Activated T-helper 1 cell treated with Interleukin-2 at 50 U/mL for 16 hours (primary cell): ENCODE data around the gene FURIN.
"Not testable (repeated sequence)": the region's sequence is repeated elsewhere in the genome, so short reads cannot be mapped to it uniquely, and the experiment has no call there.

ENCODE experiments used
- DNase-seq: peaks from one replicate; pipeline ENCODE4 v3.0.0-alpha.2; 2020; ENCODE audit warnings: low read depth

Gene FURIN

DNA sequence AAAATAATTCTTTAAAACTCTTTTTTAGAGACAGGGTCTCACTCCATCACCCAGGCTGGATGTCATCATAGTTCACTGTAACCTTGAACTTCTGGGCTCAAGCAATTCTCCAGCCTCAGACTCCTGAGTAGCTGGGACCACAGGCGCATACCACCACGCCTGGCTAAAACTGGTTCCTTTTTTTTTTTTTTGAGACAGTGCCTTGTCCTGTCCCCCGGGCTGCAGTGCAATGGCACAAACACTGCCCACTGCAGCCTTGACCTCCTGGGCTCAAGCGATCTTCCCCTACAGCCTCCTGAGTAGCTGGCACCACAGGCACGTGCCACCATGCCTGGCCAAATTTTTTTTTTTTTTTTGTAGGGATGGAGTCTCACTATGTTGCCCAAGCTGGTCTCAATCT is 23.7 kb upstream of the FURIN start:
- no peak for DNase-seq

DNA sequence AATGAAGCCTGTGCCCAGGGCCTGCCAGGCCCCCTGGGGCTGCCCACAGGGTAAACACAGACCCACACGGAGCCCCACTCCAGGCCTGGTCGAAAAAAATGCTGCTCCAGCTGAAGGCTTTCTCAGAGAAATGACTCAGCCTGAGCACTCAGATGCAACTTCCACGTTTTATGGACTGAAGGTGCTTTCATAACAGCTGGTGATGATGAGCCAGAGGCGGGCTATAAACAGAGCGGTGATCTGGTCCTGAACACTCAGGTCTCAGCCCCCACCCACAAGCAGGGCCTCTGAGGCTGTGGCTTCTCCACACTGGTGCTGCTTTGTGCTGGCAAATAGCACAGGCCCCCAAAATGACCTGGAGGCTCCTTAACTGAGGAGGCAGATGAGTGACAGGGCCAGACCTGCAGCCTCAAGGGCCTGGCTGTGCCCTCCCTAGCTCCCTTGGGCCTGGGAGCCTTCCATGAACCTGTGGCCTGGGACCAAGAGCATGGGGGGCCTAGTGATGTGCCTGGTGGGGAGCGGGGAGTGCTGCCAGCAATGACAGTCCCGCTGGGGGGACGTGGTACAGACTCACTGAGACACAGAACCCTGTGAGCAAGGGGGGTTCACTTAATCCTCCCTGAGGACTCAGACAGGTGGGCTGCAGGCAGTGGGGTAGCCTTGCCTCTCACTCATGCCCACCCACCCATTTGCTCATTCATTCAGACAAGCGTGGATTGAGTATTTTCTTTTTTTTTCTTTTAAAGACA is 23.0 kb upstream of the FURIN start:
- DNase-seq: no peak

DNA sequence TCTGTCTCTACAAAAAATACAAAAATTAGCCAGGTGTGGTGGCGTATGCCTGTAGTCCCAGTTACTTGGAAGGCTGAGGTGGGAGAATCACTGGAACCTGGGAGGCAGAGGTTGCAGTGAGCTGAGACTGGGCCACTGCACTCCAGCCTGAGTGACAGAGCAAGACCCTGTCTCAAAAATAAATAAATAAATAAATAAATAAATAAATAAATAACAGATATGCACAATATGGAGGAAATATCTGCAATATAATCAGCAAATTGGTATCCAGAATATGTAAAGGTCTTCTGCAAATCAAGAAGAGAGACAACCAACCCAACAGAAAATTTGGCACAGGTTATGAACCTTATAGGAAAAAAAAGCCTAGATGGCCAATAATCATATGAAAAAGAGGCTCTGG is 19.0 kb upstream of the FURIN start:
- not testable (repeated sequence) for DNase-seq

DNA sequence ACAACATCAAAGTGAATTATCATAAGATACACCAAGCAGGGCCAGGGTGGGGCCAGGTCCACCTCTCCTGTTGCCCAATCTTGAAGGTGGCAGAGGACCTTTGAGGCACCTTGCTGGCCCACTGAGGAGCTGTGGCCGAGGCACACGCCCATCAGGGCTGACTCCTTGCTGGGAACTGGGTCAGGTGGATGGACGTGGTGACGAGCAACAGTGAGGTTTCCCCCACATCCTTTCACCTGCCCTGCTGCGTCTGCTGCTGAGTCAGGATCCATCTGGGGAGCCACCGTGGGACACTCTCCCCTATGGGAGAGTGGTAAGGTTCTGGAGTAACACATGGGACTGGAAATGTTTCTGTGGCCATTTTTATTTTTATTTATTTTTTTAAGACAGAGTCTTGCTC is 17.3 kb upstream of the FURIN start:
- DNase-seq: no peak

DNA sequence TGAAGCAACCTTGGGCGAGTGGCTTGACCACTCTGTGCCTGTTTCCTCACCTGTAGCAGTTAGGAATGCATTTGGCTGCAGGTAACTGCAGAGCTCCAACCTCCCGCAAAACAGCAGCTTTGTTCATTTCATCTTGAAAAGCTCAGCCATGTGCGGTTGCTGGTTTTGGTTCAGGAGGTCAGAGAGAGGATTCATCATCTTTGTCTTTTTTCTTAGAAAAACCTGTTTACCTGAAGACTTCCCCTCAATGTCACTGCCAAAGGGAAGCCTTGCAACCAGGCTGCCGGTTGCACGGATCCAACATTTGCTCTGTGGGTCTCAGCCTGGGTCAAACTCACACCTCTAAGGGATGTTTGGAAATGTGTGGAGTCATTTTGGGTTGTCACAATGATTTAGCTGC is 16.4 kb upstream of the FURIN start:
- no peak for DNase-seq

DNA sequence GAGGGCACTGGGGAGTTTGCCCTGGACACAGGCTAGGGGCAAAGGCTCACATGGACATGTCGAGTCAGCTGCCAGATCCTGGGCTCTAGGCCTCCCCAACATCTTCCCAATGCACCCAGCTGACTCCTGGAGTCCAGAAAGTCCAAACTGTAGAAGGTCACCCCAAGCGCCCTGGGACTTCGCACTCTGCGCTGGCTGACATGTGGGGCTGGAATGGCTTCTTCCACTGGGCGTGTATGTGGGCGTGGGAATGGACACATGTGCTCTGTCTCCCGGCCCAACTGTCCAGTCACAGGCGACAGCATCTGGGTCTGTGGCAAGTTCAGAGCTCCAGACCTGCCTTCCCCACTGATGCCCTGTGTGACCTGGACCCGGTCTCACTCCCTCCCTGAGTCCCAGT is 13.2 kb upstream of the FURIN start:
- DNase-seq: no peak

DNA sequence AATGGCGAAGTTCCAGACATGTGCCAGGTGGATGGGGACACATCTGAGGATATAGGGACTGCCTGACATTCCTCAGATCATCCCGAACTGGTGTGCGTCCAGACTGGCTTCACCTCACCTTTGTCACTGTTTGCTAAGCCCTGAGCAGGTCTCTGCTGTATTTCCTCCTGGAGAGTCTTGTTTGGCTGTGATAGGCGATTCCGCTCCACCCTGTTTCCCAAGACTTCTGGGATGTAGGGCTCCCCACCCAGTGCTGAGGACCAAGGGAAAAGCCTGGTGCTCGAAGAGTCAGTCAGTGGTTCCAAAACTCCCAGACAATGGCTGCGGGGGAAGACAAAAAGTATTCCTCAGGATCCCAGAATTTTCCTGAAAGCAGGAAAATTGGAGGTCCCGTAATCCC is 11.1 kb upstream of the FURIN start:
- no peak for DNase-seq

DNA sequence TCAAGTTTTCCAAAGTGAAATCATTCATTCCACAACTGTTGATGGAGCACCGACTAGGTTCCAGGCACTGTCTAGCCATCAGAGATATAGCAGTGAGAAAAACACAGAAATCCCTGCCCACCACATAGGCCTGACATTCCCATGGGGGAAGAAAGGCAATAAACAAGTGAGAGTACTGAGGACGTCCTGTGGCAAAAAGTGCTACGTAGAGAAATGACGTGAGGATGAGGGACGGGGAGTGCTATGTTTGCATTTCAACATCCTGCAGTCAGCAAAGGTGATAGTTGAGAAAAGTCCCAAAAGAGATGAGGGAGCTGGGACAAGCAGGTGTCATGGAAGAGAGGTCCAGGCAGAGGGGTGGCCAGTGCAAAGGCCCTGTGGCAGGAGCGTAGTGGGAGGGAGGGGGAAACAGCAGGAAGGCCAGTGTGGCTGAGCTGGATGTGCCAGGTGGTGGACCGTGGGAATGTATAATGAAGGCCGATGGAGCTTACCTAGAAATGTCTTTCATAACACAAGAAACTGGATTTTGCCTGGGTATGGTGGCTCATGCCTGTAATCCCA is 10.4 kb upstream of the FURIN start:
- DNase-seq: no peak

DNA sequence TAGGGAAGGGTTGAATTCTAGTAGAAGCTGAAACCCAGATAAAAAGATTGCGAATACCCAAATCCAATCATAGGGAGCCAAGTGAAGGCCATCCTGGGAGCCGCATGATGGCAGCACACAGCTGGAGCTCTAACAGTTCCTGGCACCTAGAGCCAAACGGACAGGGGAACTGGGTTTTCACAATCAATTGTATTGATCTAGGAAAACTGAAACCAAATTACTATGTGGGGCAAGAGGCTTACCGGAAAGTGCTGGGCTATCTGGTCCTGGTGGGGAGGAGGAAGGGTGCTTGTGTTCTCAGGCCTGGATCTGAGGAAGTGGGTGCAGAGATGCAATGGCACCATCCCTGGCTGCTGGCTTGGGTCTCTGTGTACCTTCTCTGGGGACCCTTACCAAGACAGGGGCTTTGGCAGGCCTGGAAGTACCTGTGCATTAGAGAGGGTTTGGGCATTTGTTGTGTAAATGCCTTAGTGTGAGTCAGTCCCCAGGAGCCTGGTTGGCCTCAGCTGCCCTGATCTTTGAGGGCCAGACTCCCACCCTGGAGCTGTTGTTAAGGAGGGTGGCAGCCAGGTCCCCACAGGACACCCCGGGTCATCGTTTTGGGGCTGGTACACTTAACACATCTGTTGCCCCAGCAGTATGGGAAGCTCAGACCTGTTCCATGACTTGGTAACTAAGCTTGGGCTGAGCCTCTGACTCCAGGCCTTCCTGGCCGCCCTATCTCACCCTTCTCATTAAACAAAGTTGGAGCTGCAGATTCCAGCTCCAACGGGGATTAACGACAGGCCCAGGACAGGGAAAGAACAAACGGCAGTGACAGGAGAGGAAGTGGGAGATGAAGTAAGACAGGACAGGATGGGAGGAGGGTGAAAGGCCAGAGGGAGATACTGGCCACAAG is 8.9 kb upstream of the FURIN start:
- no peak for DNase-seq

DNA sequence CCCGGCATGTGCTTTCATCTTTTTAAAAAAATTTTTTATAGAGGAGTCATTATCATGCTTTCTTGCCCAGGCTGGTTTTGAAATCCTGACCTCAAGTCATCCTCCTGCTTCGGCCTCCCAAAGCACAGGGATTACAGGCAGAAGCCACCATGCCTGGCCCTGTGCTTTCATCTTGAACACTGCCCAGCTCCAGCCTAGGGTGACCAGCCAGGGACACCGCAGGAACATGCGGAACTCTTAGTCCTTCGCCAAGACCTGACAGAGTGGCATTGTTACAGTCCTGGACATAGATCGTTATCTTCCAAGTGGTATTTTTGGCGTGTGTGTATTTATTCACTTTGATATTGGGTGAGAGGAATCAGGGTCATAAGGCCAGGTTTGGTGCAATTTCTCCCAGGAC is 7.9 kb upstream of the FURIN start:
- no peak for DNase-seq

DNA sequence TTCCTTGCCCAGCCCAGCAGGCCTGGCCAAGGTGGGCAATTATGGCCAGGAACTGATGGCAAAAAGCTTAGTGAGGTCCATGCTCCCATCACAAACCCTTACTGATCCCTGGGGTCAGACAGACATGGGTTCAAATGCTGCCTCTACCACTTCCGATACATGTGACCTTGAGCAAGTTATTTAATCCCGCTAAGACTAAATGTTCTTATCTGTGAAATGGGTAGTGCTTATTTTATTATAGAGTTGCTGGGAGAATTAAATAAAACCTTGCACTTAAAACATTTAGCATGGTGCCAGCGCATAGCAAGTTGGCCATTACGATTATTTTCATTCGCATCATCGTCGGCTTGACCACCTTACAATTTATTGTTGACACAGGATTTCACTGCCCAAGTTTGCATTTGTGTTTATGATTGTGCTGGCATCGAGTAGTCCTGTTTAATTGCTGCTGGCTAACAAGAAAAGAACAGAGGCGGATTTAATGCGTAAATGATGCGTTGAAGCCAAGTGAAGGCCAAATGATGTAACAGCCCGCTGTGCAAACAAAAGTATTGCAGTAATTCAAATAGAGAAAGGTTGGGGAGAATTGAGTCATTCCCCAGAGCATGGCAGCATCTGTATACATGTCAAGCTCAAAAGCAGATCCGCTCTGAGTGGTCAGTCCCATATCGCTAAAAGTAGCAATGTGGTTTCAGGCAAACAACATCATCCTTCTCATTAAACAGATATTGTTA is 7.3 kb upstream of the FURIN start:
- DNase-seq: no peak

DNA sequence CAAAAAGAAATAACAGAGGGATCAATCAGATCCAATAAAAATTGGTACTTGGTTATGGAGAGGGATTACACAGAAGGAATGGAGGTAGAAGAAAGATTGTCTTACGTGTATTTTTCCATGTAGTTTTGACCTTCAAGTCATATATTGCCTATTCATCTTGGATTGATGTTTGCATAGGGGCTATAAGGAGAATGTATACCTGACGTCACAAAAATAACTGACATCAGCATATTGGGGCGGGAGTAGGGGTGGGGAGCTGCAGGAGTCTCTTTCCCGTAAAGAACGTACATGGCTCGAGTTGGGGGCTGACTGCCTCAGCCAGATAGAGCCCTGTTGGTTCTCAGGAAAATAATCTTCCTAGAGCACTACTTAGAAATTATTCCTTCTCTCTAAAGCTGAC is 5.9 kb upstream of the FURIN start:
- DNase-seq: no peak

DNA sequence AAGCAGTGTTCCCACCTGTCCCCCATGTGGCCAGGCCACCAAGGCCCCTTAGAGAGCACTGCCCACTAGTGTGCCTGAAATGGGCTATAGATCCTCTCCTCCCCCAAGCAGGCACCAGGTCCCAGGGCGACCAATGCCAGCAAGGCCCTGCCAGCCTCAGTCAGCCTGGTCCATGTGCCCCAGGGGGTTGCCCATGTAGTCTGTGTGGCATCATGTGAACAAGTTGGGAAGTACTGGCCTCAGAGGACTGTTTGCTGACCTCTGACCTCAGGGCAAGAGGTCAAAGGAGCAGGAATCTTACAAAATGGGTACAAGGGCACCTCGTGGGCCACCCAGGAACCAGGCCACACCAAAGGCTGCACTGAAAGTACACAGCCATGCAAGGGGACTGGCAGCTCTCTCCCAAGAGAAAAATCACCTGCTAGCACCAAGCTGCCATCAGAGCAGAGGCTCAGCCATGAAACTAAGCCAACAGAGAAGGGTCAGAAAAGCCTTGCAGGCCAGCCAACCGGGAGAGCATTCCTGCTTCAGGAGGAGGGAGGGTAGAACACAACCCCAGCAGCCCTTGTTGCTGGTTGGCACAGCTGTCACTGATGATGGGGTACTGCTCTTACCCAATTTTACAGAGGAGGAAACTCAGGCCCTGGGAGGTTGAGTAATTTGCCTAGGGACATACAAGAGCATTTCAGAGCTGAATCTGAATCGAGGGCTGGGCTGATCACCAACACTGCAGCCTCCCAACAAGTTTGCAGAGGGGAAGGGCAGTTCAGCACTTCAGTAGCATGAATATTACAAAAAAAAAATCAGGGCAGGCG is 5.2 kb upstream of the FURIN start:
- DNase-seq: no peak

DNA sequence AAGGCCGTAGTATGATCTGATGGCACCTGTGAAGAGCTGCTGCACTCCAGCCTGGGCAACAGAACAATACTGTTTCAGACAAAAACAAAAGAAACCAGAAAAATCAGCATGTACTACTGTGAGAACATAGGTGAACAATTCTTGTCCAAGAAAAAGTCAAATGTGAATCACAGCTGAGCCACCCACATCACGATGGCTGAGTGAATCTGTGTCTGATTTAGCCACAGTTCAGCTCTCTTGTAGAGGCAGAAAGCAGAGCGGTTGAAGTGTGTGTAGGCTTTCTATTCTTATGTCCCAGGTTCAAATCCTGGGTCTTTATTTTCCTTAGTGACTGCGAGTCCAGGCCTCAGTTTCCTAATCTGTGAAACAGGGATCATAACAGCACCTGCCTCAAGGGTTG is 4.4 kb upstream of the FURIN start:
- no peak for DNase-seq

DNA sequence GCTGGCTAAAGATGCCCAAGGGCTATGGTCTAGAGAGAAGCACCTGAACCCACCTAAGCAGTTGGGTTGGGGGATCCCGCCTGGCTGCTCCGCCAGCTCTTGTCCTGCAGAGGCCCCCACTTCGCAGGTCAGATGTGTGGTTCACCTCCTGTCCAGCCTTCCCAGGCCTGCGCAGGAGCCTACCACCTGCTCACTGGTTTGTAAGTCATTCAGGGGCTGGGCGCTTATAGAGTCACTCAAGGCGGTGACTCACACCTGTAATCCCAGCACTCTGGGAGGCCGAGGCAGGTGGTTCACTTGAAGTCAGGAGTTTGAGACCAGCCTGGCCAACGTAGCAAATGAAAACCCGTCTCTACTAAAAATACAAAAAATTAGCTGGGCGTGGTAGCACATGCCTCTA is 3.9 kb upstream of the FURIN start:
- no peak for DNase-seq

DNA sequence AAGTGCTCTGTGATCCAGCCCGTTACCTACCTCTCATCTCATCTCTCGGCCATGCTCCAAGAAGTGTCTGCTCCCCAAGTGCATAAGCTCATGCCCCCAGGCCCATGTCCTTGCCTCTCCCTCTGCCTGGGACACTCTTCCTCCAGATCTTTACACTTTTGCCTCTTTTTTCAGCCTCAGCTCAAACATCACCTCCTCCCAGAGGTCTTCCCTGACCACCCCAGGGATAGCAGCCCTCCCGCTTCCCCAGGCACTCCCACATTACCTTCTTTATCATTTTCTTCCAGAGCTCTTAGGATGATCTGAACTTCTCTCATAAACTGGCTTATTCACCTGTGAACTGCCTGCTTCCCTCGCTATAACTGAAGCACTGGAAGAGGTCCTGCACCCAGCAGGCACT is 2.7 kb upstream of the FURIN start:
- DNase-seq: no peak

DNA sequence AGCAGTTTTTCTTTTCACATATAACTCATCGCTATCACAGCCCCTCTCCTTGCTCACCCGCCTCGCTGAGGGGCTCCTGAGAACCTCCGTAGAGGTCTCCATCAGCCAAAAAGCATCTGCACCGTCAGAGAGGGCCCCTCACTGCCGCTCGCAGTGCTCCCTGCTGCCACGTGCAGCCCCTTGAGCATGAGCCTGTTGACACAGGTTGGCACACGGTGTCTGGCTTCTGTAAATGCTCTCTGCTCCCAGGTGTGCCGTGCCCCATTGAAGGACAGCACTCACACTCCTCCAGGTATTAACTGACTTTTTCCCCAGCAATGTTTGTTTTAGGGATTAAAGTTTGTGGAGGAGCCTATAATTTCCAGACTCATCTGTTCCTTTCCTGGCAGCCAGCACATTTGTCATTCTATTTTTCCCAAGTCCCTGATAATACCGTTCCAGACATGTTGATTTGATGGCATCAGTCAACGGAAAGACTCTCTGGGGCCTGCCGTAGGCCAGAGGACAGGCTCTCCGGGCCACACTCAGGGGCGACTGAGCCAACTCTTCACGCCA is 2.1 kb upstream of the FURIN start:
- DNase-seq: no peak

DNA sequence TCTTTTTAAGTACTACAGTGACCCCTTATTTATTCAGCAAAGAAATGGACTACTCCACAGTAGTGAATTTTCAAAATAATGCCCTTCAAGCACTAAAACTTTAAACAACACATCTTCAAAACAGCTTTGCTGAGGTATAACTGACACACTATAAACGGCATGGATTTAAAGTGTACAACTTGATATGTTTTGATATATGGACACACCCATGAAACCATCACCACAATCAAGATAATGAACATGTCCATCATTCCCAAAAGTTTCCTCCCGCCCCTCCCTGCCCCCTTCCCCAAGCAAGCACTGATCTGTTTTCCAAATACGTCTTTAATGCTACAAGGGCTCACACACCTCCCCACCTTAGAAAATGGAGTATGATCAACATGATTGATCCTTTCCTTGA is 1.6 kb upstream of the FURIN start:
- no peak for DNase-seq

DNA sequence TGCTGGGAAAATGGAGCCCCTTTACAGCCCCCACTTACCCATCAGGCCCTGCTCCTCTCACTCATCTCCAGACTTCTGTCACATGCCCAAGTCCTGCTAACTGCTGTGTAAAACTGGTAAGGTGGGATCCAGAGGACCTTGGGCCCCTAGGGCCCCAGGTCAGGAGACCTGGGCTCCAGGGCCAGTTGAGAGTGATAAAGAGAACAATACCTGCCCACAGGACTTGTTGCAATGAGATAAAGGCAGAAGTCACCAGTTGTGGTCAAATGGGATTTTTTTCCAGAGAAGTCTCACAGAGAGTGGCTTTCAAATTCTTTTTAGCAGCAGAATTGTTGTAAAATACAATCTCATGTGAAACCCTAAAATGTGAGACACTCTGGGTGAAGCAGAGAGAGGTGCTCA is 753 bp downstream of the FURIN start:
- no peak for DNase-seq

DNA sequence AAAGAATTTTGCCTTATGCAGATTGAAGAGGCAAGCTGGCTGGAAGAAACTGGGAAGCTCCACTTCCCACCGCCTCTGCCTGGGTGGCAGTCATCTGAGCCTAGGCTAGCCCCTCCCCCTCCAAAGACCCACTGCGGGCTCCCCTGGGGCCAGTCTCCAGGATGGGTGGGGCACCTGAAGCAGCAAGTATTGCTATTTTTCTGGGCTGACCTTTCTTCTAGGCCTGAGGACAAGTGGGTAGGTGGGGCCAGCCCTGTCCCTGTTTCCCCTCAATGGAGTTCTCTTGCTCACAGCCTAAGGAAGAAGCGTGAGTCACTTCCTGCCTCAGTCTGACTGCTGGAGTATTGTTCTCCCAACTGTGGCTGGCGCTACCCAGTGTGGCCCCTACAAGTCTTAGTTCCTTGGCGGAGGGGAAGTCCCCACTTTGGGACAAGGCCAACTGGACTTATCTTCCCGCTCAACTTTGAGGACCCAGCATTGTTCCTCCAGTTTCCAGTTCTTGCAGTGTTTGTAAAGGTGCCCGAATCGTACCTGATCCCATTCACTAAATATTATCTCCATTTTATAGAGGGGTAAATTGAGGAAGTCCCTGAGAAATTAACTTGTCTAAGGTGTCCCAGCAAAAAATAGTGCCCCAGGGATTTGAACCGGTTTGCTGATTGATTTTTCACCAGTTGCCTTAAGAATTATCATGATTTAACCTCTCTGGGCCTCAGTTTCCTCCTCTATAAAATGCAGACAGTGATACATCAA is 1.4 kb downstream of the FURIN start:
- DNase-seq: no peak
